IPS-11a (cell line): ENCODE measurements around the gene IL20.

Source experiments
- H3K4me3 ChIP-seq: one replicate; pipeline ENCODE4 v1.5.1; 2013; ENCODE audit warnings: low read depth, low read length, control low read depth

IL20 gene

GRCh38 chr1:206899717-206900116, 34.3 kb downstream of the IL20 start:
- H3K4me3 ChIP-seq = no peak overlapping the region

GRCh38 chr1:206900149-206900548, 34.7 kb downstream of the IL20 start:
- H3K4me3 ChIP-seq = no peak overlapping the region

GRCh38 chr1:206901944-206902343, 36.5 kb downstream of the IL20 start:
- H3K4me3 ChIP-seq = no peak overlapping the region

- no peak overlapping the region for H3K4me3 ChIP-seq
Measured at GRCh38 chr1:206902702-206903101, 37.3 kb downstream of the IL20 start.

- no peak overlapping the region for H3K4me3 ChIP-seq
Measured at GRCh38 chr1:206903687-206904086, 38.3 kb downstream of the IL20 start.

GRCh38 chr1:206904423-206905142, 39.2 kb downstream of the IL20 start:
- no peak overlapping the region for H3K4me3 ChIP-seq

- H3K4me3 ChIP-seq = no peak overlapping the region
Measured at GRCh38 chr1:206905295-206906164, 40.1 kb downstream of the IL20 start.

GRCh38 chr1:206907304-206907991, 42.0 kb downstream of the IL20 start:
- H3K4me3 ChIP-seq = no peak overlapping the region

- H3K4me3 ChIP-seq = no peak overlapping the region
Measured at GRCh38 chr1:206908038-206908437, 42.6 kb downstream of the IL20 start.

GRCh38 chr1:206909161-206909882, 43.9 kb downstream of the IL20 start:
- H3K4me3 ChIP-seq = peak overlapping the region; percentile 43

- peak overlapping the region; percentile 43 for H3K4me3 ChIP-seq
Measured at GRCh38 chr1:206909883-206910318, 44.5 kb downstream of the IL20 start.

- no peak overlapping the region for H3K4me3 ChIP-seq
Measured at GRCh38 chr1:206911064-206911663, 45.7 kb downstream of the IL20 start.

- H3K4me3 ChIP-seq = no peak overlapping the region
Measured at GRCh38 chr1:206912445-206913095, 47.1 kb downstream of the IL20 start.

GRCh38 chr1:206913766-206914537, 48.5 kb downstream of the IL20 start:
- H3K4me3 ChIP-seq = no peak overlapping the region

GRCh38 chr1:206915030-206915735, 49.8 kb downstream of the IL20 start:
- H3K4me3 ChIP-seq = no peak overlapping the region

GRCh38 chr1:206916000-206916709, 50.7 kb downstream of the IL20 start:
- no peak overlapping the region for H3K4me3 ChIP-seq

GRCh38 chr1:206918076-206918475, 52.7 kb downstream of the IL20 start:
- no peak overlapping the region for H3K4me3 ChIP-seq
